NCI-H748 treated with DMSO at 0.1 percent for 48 hours (cell line): ENCODE results near the gene SANBR.

ENCODE experiments used
- DNase-seq: peaks from one replicate; lab custom pipeline; 2025; lab: John Stamatoyannopoulos, UW

Gene SANBR

DNA sequence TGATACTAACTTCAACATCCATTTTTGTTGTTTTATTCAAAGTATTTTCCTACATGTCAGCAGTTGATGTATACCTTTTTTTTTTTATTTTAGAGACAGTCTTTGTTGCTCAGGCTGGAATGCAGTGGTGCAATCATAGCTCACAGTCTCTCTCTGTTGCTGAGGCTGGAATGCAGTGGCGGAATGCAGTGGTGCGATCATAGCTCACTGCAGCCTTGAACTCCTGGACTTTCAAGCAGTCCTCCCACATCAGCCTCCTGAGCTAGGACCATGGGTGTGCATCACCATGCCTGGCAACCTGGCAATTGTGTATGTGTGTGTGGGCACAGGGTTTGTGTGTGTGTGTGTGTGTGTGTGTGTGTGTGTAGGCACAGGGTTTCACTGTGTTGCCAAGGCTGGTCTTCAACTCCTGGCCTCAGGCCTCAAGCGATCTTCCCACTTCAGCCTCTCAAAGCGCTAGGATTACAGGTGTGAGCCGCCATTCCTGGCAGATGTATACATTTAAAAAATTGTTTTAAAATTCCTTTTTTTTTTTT is 24.8 kb downstream of the SANBR start:
- no peak for DNase-seq

DNA sequence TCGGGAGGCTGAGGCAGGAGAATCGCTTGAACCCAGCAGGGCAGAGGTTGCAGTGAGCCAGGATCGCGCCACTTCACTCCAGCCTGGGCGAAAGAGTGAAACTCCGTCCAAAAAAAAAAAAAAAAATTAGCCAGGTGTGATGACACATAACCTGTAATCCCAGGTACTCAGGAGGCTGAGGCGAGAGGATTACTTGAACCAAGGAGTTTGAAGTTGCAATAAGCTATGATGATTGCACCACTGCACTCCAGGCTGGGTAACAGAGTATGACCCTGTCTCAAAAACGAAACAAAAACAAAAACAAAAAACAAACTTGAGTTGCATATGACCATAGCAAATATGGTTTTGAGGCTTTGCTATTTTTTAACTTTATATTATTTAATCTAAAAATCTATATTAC is 25.8 kb downstream of the SANBR start:
- DNase-seq: no peak

- no peak for DNase-seq
Observed at GRCh38 chr2:61096438-61096837, 30.8 kb downstream of the SANBR start.

DNA sequence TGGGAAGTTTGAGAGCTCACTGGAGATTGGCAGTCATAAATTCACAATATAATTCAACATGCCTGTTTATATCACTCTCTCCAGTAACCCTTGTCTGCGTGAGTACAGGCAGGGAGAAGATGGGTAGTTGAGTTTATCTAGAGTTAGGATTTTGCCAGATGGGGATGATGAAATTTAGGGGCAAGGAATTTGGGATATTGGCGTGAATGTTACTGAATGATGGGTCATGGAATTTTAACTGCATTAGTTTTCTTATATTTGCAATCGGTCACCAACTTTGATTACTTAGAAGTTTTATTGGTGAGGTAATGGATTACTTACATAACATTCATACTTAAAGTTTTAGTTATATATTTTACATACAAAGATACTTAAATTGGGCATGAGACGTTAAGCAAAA is 35.1 kb downstream of the SANBR start:
- DNase-seq: no peak

DNA sequence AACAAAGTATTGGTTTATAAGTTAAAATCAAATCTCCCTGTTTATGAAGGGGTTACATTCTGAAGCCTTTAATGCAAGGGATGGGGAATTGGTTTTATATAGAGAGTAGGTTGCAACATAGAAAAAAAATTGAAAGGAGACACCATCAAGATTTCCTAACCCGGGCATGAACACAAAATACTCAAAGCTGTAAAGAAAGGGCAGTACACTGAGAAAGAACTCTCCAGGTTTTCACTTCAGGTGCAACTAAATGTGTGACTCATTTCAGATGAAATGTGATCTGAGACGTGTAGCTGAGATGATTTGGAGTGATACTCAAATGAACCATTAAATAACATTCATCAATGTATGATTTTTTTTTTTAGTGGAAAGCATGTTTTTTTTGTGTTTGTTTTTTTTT is 43.6 kb downstream of the SANBR start:
- DNase-seq: no peak

- no peak for DNase-seq
Observed at GRCh38 chr2:61111708-61112107, 46.0 kb downstream of the SANBR start.

DNA sequence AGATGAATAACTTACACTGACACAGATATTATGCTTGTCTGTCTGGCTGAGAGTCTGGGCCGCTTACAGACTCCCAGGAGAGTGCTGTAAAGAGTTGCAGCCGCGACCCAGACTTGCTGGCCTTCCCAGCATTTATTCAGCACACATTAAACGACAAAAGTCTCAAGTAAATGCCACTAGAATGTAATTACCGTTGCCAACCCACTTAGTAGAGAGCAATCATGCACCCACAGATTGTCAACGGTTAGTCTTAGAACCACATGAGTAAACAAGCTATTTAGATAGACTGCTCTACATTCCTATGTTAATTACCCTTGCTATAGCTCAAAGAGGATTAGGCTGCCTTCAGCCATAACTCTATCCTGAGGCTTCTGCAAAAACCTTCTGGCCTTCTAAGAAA is 48.5 kb downstream of the SANBR start:
- DNase-seq: no peak
